HG03378 (cell line): ENCODE measurements around the gene RMI2.
"Not testable (repeated sequence)": the region's sequence is repeated elsewhere in the genome, so short reads cannot be mapped to it uniquely, and the experiment has no call there.

Source experiments
- ATAC-seq: cut with Tn5 transposase; IDR thresholded peaks from one replicate; pipeline ENCODE4 v1.9.1; 2021; ENCODE audit warnings: mild to moderate bottlenecking, moderate library complexity; ENCODE audit not compliant: unreplicated experiment

RMI2 gene

GRCh38 chr16:11345040-11345862, at the start of gene RMI2:
RMI2 (plus strand) TSS chr16:11345459; CDS start chr16:11345472, 13 bp downstream.
- peak; percentile 86 for ATAC-seq

- ATAC-seq: no peak
These were observed 49.6 kb upstream of the RMI2 start for GRCh38 chr16:11295672-11296071.

GRCh38 chr16:11296351-11296705, 48.9 kb upstream of the RMI2 start:
- ATAC-seq: no peak

GRCh38 chr16:11296706-11297491, 48.4 kb upstream of the RMI2 start:
- no peak for ATAC-seq

GRCh38 chr16:11297492-11298142, 47.6 kb upstream of the RMI2 start:
- ATAC-seq: peak; percentile 65

- no peak for ATAC-seq
These were observed 46.9 kb upstream of the RMI2 start for GRCh38 chr16:11298143-11298900.

- not testable (repeated sequence) for ATAC-seq
These were observed 46.2 kb upstream of the RMI2 start for GRCh38 chr16:11298950-11299547.

GRCh38 chr16:11299865-11300559, 45.2 kb upstream of the RMI2 start:
- no peak for ATAC-seq

- no peak for ATAC-seq
These were observed 44.7 kb upstream of the RMI2 start for GRCh38 chr16:11300560-11300892.

GRCh38 chr16:11301645-11302501, 43.4 kb upstream of the RMI2 start:
- ATAC-seq: no peak

- ATAC-seq: no peak
These were observed 42.3 kb upstream of the RMI2 start for GRCh38 chr16:11302977-11303376.

- no peak for ATAC-seq
These were observed 41.7 kb upstream of the RMI2 start for GRCh38 chr16:11303405-11304138.

GRCh38 chr16:11306381-11306780, 38.9 kb upstream of the RMI2 start:
- ATAC-seq: no peak

- no peak for ATAC-seq
These were observed 38.1 kb upstream of the RMI2 start for GRCh38 chr16:11306997-11307638.

GRCh38 chr16:11307639-11308492, 37.4 kb upstream of the RMI2 start:
- no peak for ATAC-seq

- no peak for ATAC-seq
These were observed 36.6 kb upstream of the RMI2 start for GRCh38 chr16:11308493-11309283.
